Liver (tissue), 9 donors: ENCODE results near the gene PBX4. TPM values are rescaled to one million over a fixed set of nuclear protein-coding genes. Genes with fewer than 3 reads are reported as not detected.

Source experiments
- DNase-seq: peaks from one replicate; pipeline ENCODE4 v3.0.0-alpha.2; 2017; ENCODE audit warnings: low spot score
- H3K27ac ChIP-seq, 2 donors: one replicate each; pipeline ENCODE4 v1.7.0; 2013; ENCODE audit warnings: inconsistent platforms in 2 of 2, low read length in 2 of 2, control low read depth in 1 of 2, low read depth in 1 of 2, mild to moderate bottlenecking in 1 of 2
- H3K27me3 ChIP-seq, 4 donors: one replicate each; pipeline versions ENCODE4 v1.6.1 to v1.7.0; 2013; ENCODE audit warnings: low read length in 3 of 4, inconsistent platforms in 1 of 4, mild to moderate bottlenecking in 1 of 4, moderate library complexity in 1 of 4; ENCODE audit not compliant: control insufficient read depth in 4 of 4, insufficient read depth in 4 of 4
- H3K36me3 ChIP-seq, 4 donors: one replicate each; pipeline versions ENCODE4 v1.6.1 to v1.7.0; 2013; ENCODE audit warnings: low read length in 3 of 4, mild to moderate bottlenecking in 3 of 4, low read depth in 1 of 4, moderate library complexity in 1 of 4; ENCODE audit not compliant: control insufficient read depth in 4 of 4, insufficient read depth in 3 of 4
- H3K4me1 ChIP-seq, 4 donors: one replicate each; pipeline versions ENCODE4 v1.6.1 to v1.7.0; 2013; ENCODE audit warnings: low read length in 3 of 4, mild to moderate bottlenecking in 3 of 4, moderate library complexity in 1 of 4; ENCODE audit not compliant: control insufficient read depth in 4 of 4, insufficient read depth in 4 of 4
- H3K4me3 ChIP-seq, 3 donors: one replicate each; pipeline versions ENCODE4 v1.6.1 to v1.7.0; 2013; ENCODE audit warnings: low read length in 3 of 3, control low read depth in 1 of 3, low read depth in 1 of 3, mild to moderate bottlenecking in 1 of 3
- H3K9ac ChIP-seq, 2 donors: one replicate each; pipeline ENCODE4 v1.7.0; 2013; ENCODE audit warnings: low read length in 2 of 2, mild to moderate bottlenecking in 2 of 2, moderate library complexity in 2 of 2, control low read depth in 1 of 2, low read depth in 1 of 2
- H3K9me3 ChIP-seq, 4 donors: one replicate each; pipeline versions ENCODE4 v1.6.1 to v1.7.0; 2013; ENCODE audit warnings: low read length in 3 of 4; ENCODE audit not compliant: control insufficient read depth in 4 of 4
- ATF3 ChIP-seq: IDR thresholded peaks from 2 replicates; pipeline ENCODE4 v1.6.1; 2016; ENCODE audit warnings: antibody characterized with exemption
- CTCF ChIP-seq: fragments of 150-350 bp; IDR thresholded peaks from 2 replicates; pipeline ENCODE4 v1.5.1; 2017; ENCODE audit warnings: improper control_type of control experiment, low read depth, low read length; ENCODE audit not compliant: missing input control
- EGR1 ChIP-seq, 2 donors: IDR thresholded peaks; 2 replicates each; pipeline ENCODE4 v1.6.1; 2016 to 2018; ENCODE audit warnings: antibody characterized with exemption in 2 of 2, low read depth in 2 of 2
- FOXA1 ChIP-seq: IDR thresholded peaks from 2 replicates; pipeline ENCODE4 v1.6.1; 2016; ENCODE audit warnings: antibody characterized with exemption
- GABPA ChIP-seq, 2 donors: IDR thresholded peaks in 1 of 2; conservative IDR thresholded peaks in 1 of 2; 2 replicates each; pipeline ENCODE4 v1.6.1; 2016; ENCODE audit warnings: antibody characterized with exemption in 2 of 2, mild to moderate bottlenecking in 1 of 2, moderate library complexity in 1 of 2
- HNF4A ChIP-seq, 2 donors: conservative IDR thresholded peaks; 2 replicates each; pipeline ENCODE4 v1.6.1; 2016; ENCODE audit warnings: antibody characterized with exemption in 2 of 2, mild to moderate bottlenecking in 2 of 2
- HNF4G ChIP-seq: IDR thresholded peaks from 2 replicates; pipeline ENCODE4 v1.6.1; 2016; ENCODE audit warnings: antibody characterized with exemption
- NR2F2 ChIP-seq: IDR thresholded peaks from 2 replicates; pipeline ENCODE4 v1.6.1; 2016; ENCODE audit warnings: antibody characterized with exemption
- RAD21 ChIP-seq, 2 donors: IDR thresholded peaks; 2 replicates each; pipeline ENCODE4 v1.6.1; 2016; ENCODE audit warnings: antibody characterized with exemption in 2 of 2, mild to moderate bottlenecking in 2 of 2
- REST ChIP-seq: IDR thresholded peaks from 2 replicates; pipeline ENCODE4 v1.6.1; 2016; ENCODE audit warnings: antibody characterized with exemption, mild to moderate bottlenecking
- RXRA ChIP-seq, 2 donors: IDR thresholded peaks; 2 replicates each; pipeline ENCODE4 v1.6.1; 2017 to 2018; ENCODE audit warnings: antibody characterized with exemption in 2 of 2, mild to moderate bottlenecking in 1 of 2
- SP1 ChIP-seq: IDR thresholded peaks from 2 replicates; pipeline ENCODE4 v1.6.1; 2018; ENCODE audit warnings: antibody characterized with exemption, mild to moderate bottlenecking
- TAF1 ChIP-seq: conservative IDR thresholded peaks from 2 replicates; pipeline ENCODE4 v1.6.1; 2016; ENCODE audit warnings: antibody characterized with exemption, mild to moderate bottlenecking
- YY1 ChIP-seq: IDR thresholded peaks from 2 replicates; pipeline ENCODE4 v1.6.1; 2016; ENCODE audit warnings: antibody characterized with exemption, mild to moderate bottlenecking
- WGBS: extraction: QIAGEN DNeasy Blood & Tissue Kit; methylation state at CpG from one replicate; pipeline ENCODE4 v1.1.7; 2013; 5-methylcytosine and 5-hydroxymethylcytosine counted together
- polyA plus RNA-seq, 2 donors: library from polyadenylated mRNA; stranded (reverse) in 1 of 2; unstranded in 1 of 2; fragments of 200-250 nt in 1 of 2; fragments of >200 nt in 1 of 2; fragmentation: Nextera tagmentation in 1 of 2; extraction: Ambion mirVana in 1 of 2; gene quantifications; one replicate each; pipeline versions ENCODE4 v1.2.1 to v1.2.3, GENCODE V29; 2013 to 2015
- total RNA-seq, 2 donors: library from RNA; depleted of rRNA; stranded (reverse); fragments of >200 nt; gene quantifications; one replicate each; pipeline ENCODE4 v1.2.3, GENCODE V29; 2014
- donor health status: healthy.
- donor health status: healthy.
- donor health status: healthy.
- donor health status: healthy.
- donor health status: healthy.

Gene PBX4
- total and polyA plus RNA-seq, 4 donors: 0.19 to 0.59 (median 0.21) TPM; not detected in 1

GRCh38 chr19:19567391-19567790 is 51.1 kb downstream of the PBX4 start:
- no peaks in the 10 kb centered on the region for H3K4me1 ChIP-seq
- DNase-seq: no peak
- peaks cover 0 to 1% (median 0%) of the 10 kb centered on the region in 4 donors for H3K9me3 ChIP-seq
- 87% methylated on average over 3 of the region's 3 CpGs for WGBS
- H3K36me3 ChIP-seq: no peaks in the 10 kb centered on the region
- H3K27me3 ChIP-seq: no peaks in the 10 kb centered on the region
- no peak overlapping the region for H3K27ac ChIP-seq
- H3K9ac ChIP-seq: no peak overlapping the region
- no peak for TF ChIP-seq RXRA (IDR thresholded peaks at IDR 0.05)
- no peak for TF ChIP-seq RAD21 (IDR thresholded peaks at IDR 0.05)
- no peak for TF ChIP-seq SP1
- no peak for TF ChIP-seq CTCF
- TF ChIP-seq TAF1: no peak
- no peak for TF ChIP-seq ATF3
- TF ChIP-seq HNF4A (conservative IDR thresholded peaks at IDR 0.05): no peak
- H3K4me3 ChIP-seq: no peak overlapping the region

GRCh38 chr19:19566306-19566705 is 52.2 kb downstream of the PBX4 start:
- H3K27ac ChIP-seq: no peak overlapping the region
- DNase-seq: no peak
- H3K4me1 ChIP-seq: no peaks in the 10 kb centered on the region
- no peak for TF ChIP-seq HNF4A (conservative IDR thresholded peaks at IDR 0.05)
- no peak for TF ChIP-seq FOXA1
- no peak for TF ChIP-seq NR2F2
- no peak for TF ChIP-seq EGR1 (IDR thresholded peaks at IDR 0.05; ENCODE audit: low read depth in 2 of 2)
- TF ChIP-seq RXRA (IDR thresholded peaks at IDR 0.05): no peak
- no peak for TF ChIP-seq RAD21 (IDR thresholded peaks at IDR 0.05)
- TF ChIP-seq CTCF: no peak
- no peak for TF ChIP-seq SP1
- no peak for TF ChIP-seq HNF4G
- no peak for TF ChIP-seq YY1
- TF ChIP-seq ATF3: no peak
- TF ChIP-seq REST: no peak
- TF ChIP-seq GABPA (IDR thresholded peaks at IDR 0.05 in 1 of 2, conservative IDR thresholded peaks at IDR 0.05 in 1 of 2): no peak
- H3K9me3 ChIP-seq: peaks cover 0 to 1% (median 0%) of the 10 kb centered on the region in 4 donors
- no peaks in the 10 kb centered on the region for H3K27me3 ChIP-seq
- H3K4me3 ChIP-seq: no peak overlapping the region
- no peak overlapping the region for H3K9ac ChIP-seq
- no peaks in the 10 kb centered on the region for H3K36me3 ChIP-seq
- 54% methylated on average over 7 of the region's 7 CpGs for WGBS
